Smooth muscle cell (in vitro differentiated cells): ENCODE results near the gene ARSJ. TPM values are rescaled to one million over a fixed set of nuclear protein-coding genes. Genes with fewer than 3 reads are reported as not detected.

ENCODE experiments used
- DNase-seq: peaks from one replicate; lab custom pipeline; 2025; ENCODE audit not compliant: unreplicated experiment; lab: John Stamatoyannopoulos, UW
- H2AFZ ChIP-seq: fragments of 200-600 bp; sonication (generic); 2 replicates; pipeline ENCODE4 v1.6.0; 2016; ENCODE audit warnings: antibody characterized with exemption, low read depth, mild to moderate bottlenecking
- H3F3A ChIP-seq: fragments of 200-600 bp; sonication (generic); 2 replicates; pipeline ENCODE4 v1.6.0; 2017; ENCODE audit warnings: antibody characterized with exemption, low read depth
- H3K27ac ChIP-seq: fragments of 200-600 bp; sonication (generic); 2 replicates; pipeline ENCODE4 v1.5.1; 2016; ENCODE audit warnings: low read depth, mild to moderate bottlenecking
- H3K27me3 ChIP-seq: fragments of 200-600 bp; sonication (generic); 2 replicates; pipeline ENCODE4 v1.6.1; 2016; ENCODE audit warnings: low read depth, mild to moderate bottlenecking
- H3K36me3 ChIP-seq: fragments of 200-600 bp; sonication (generic); 2 replicates; pipeline ENCODE4 v1.5.1; 2016; ENCODE audit warnings: low read depth
- H3K4me1 ChIP-seq: fragments of 200-600 bp; sonication (generic); 2 replicates; pipeline ENCODE4 v1.5.1; 2016; ENCODE audit warnings: low read depth
- H3K4me2 ChIP-seq: fragments of 200-600 bp; sonication (generic); 2 replicates; pipeline ENCODE4 v1.6.0; 2016; ENCODE audit warnings: mild to moderate bottlenecking
- H3K4me3 ChIP-seq: fragments of 200-600 bp; sonication (generic); 2 replicates; pipeline ENCODE4 v1.5.1; 2016; ENCODE audit warnings: mild to moderate bottlenecking
- H3K79me2 ChIP-seq: fragments of 200-600 bp; sonication (generic); 2 replicates; pipeline ENCODE4 v1.6.0; 2016; ENCODE audit warnings: low read depth, mild to moderate bottlenecking
- H3K9ac ChIP-seq: fragments of 200-600 bp; sonication (generic); 2 replicates; pipeline ENCODE4 v1.6.0; 2016; ENCODE audit warnings: low read depth
- H3K9me3 ChIP-seq: fragments of 200-600 bp; sonication (generic); replicated peaks from 2 replicates; pipeline ENCODE4 v1.5.1; 2016; ENCODE audit warnings: low read depth
- H4K20me1 ChIP-seq: fragments of 200-600 bp; sonication (generic); 2 replicates; pipeline ENCODE4 v1.6.0; 2016; ENCODE audit warnings: low read depth
- WGBS: methylation state at CpG from one replicate; pipeline ENCODE4 v1.1.7; 2016; ENCODE audit warnings: low lambda C conversion rate; 5-methylcytosine and 5-hydroxymethylcytosine counted together
- polyA plus RNA-seq: library from polyadenylated mRNA; unstranded; fragments of >200 nt; fragmentation: Nextera tagmentation; extraction: Ambion mirVana; gene quantifications from 2 replicates; pipeline ENCODE4 v1.2.1, GENCODE V29; 2016
- total RNA-seq: library from RNA; depleted of rRNA; stranded (reverse); fragments of >200 nt; gene quantifications from 2 replicates; pipeline ENCODE4 v1.2.3, GENCODE V29; 2014
- TF ChIP-seq, protein P1 (sequence below): fragments of 200-600 bp; sonication (generic); IDR thresholded peaks from 2 replicates; pipeline ENCODE4 v1.5.1; 2017; ENCODE audit warnings: borderline replicate concordance, mild to moderate bottlenecking, antibody characterized with exemption; ENCODE audit not compliant: insufficient read depth, poor library complexity, severe bottlenecking

The ARSJ gene
- total and polyA plus RNA-seq, 2 experiments from 2014 or later = 7.9 to 8.8 TPM

GRCh38 chr4:113987382-113987941 is 8.0 kb upstream of the ARSJ start:
- WGBS = 44% methylated on average over 3 of the region's 3 CpGs
- H3K9me3 ChIP-seq = no peaks in the 10 kb centered on the region
- no peaks in the 10 kb centered on the region for H3F3A ChIP-seq
- H4K20me1 ChIP-seq = no peaks in the 10 kb centered on the region
- H3K27me3 ChIP-seq = no peaks in the 10 kb centered on the region
- peak overlapping the region; percentile 2 for H3K27ac ChIP-seq
- H3K4me1 ChIP-seq = no peaks in the 10 kb centered on the region
- H3K9ac ChIP-seq = no peak overlapping the region
- TF ChIP-seq, protein P1, sequence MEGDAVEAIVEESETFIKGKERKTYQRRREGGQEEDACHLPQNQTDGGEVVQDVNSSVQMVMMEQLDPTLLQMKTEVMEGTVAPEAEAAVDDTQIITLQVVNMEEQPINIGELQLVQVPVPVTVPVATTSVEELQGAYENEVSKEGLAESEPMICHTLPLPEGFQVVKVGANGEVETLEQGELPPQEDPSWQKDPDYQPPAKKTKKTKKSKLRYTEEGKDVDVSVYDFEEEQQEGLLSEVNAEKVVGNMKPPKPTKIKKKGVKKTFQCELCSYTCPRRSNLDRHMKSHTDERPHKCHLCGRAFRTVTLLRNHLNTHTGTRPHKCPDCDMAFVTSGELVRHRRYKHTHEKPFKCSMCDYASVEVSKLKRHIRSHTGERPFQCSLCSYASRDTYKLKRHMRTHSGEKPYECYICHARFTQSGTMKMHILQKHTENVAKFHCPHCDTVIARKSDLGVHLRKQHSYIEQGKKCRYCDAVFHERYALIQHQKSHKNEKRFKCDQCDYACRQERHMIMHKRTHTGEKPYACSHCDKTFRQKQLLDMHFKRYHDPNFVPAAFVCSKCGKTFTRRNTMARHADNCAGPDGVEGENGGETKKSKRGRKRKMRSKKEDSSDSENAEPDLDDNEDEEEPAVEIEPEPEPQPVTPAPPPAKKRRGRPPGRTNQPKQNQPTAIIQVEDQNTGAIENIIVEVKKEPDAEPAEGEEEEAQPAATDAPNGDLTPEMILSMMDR = no peak
- H3K36me3 ChIP-seq = no peaks in the 10 kb centered on the region
- H3K79me2 ChIP-seq = no peaks in the 10 kb centered on the region
- no peak overlapping the region for H2AFZ ChIP-seq
- no peak for DNase-seq
- no peak overlapping the region for H3K4me3 ChIP-seq
- no peak overlapping the region for H3K4me2 ChIP-seq

- Histone ChIP-seq H3F3A (no peaks in the 10 kb centered on the region), H3K9me3 (no peaks in the 10 kb centered on the region), H3K9ac (no peak overlapping the region), H2AFZ (peak overlapping the region; percentile 1), H3K4me1 (peaks cover 2% of the 10 kb centered on the region), H3K27ac (peak overlapping the region; percentile 53), H3K27me3 (no peaks in the 10 kb centered on the region), H3K36me3 (no peaks in the 10 kb centered on the region), H3K4me2 (peak overlapping the region; percentile 19), H3K4me3 (no peak overlapping the region), H3K79me2 (peaks cover 7% of the 10 kb centered on the region), H4K20me1 (no peaks in the 10 kb centered on the region)
- TF ChIP-seq, protein P1 = no peak
- no peak for DNase-seq
- WGBS = 54% methylated on average over 4 of the region's 4 CpGs
These were observed 2.7 kb upstream of the ARSJ start for GRCh38 chr4:113982181-113982580.

- 86% methylated on average over 2 of the region's 2 CpGs for WGBS
- no peaks in the 10 kb centered on the region for H3K9me3 ChIP-seq
- H2AFZ ChIP-seq = peak overlapping the region; percentile 1
- H3K27ac ChIP-seq = peak overlapping the region; percentile 53
- H3K79me2 ChIP-seq = peaks cover 13% of the 10 kb centered on the region
- H3F3A ChIP-seq = no peaks in the 10 kb centered on the region
- peaks cover 2% of the 10 kb centered on the region for H3K4me1 ChIP-seq
- DNase-seq = no peak
- no peaks in the 10 kb centered on the region for H3K27me3 ChIP-seq
- H3K9ac ChIP-seq = no peak overlapping the region
- no peaks in the 10 kb centered on the region for H3K36me3 ChIP-seq
- H4K20me1 ChIP-seq = no peaks in the 10 kb centered on the region
- H3K4me2 ChIP-seq = peak overlapping the region; percentile 19
- TF ChIP-seq, protein P1 = no peak
- no peak overlapping the region for H3K4me3 ChIP-seq
These were observed 2.1 kb upstream of the ARSJ start for GRCh38 chr4:113981591-113981990.

- Histone ChIP-seq H3K4me3 (peak overlapping the region; percentile 66), H3K9ac (peak overlapping the region; percentile 69), H3K27me3 (no peaks in the 10 kb centered on the region), H3K79me2 (peaks cover 27% of the 10 kb centered on the region), H2AFZ (peak overlapping the region; percentile 96), H3K9me3 (no peaks in the 10 kb centered on the region), H3K36me3 (no peaks in the 10 kb centered on the region), H4K20me1 (no peaks in the 10 kb centered on the region), H3K27ac (peak overlapping the region; percentile 68), H3K4me2 (peak overlapping the region; percentile 93), H3K4me1 (peaks cover 2% of the 10 kb centered on the region), H3F3A (no peaks in the 10 kb centered on the region)
- TF ChIP-seq, protein P1 = no peak
- no peak for DNase-seq
- 4% methylated on average over 17 of the region's 17 CpGs for WGBS
These were observed 613 bp upstream of the ARSJ start for GRCh38 chr4:113979905-113980615.
